HEK293T (cell line): ENCODE measurements around the gene RTN1.

Experiments used
- BHLHE40 ChIP-seq: fragments of 450-650 bp; IDR thresholded peaks from 2 replicates; pipeline ENCODE4 v1.6.1; 2016; ENCODE audit warnings: mild to moderate bottlenecking, moderate library complexity, borderline replicate concordance
- FOXA1 ChIP-seq: fragments of 450-650 bp; IDR thresholded peaks from 2 replicates; pipeline ENCODE4 v1.6.1; 2016; ENCODE audit warnings: mild to moderate bottlenecking
- FOXM1 ChIP-seq: fragments of 450-650 bp; IDR thresholded peaks from 2 replicates; pipeline ENCODE4 v1.6.1; 2017; ENCODE audit warnings: mild to moderate bottlenecking, borderline replicate concordance
- HDGF ChIP-seq: fragments of 450-650 bp; IDR thresholded peaks from 2 replicates; pipeline ENCODE4 v1.6.1; 2017; ENCODE audit warnings: antibody characterized with exemption, borderline replicate concordance
- NFRKB ChIP-seq: fragments of 450-650 bp; IDR thresholded peaks from 2 replicates; pipeline ENCODE4 v1.6.1; 2016; ENCODE audit warnings: mild to moderate bottlenecking, moderate library complexity
- SP1 ChIP-seq: fragments of 450-650 bp; IDR thresholded peaks from 2 replicates; pipeline ENCODE4 v1.6.1; 2017
- SUZ12 ChIP-seq: fragments of 450-650 bp; IDR thresholded peaks from 2 replicates; pipeline ENCODE4 v1.6.1; 2016; ENCODE audit warnings: mild to moderate bottlenecking
- ZNF384 ChIP-seq: fragments of 450-650 bp; IDR thresholded peaks from 2 replicates; pipeline ENCODE4 v1.6.1; 2016

DNA sequence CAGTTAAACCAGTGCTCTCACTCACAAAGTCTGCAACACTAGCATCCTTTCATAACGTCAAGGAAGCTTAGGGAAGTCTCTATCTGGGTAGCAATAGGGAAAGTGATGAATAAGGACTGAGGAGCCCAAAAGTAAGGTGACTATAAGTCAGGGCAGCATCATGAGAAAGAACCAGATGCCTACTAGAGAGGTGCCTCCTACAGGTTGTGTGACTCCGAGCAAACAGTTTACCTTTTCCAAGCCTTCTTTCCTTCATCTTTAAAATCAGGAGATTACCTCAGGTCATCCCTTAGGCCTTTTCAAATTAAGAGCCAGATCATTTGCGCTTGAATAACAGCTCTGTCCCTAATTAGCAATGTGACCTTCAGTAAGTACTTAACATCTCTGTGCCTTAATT, 40.2 kb downstream of the RTN1 start:
- no peak for TF ChIP-seq ZNF384
- no peak for TF ChIP-seq SP1
- TF ChIP-seq BHLHE40: no peak
- no peak for TF ChIP-seq NFRKB
- TF ChIP-seq FOXM1: no peak
- no peak for TF ChIP-seq FOXA1
- TF ChIP-seq HDGF: no peak
- TF ChIP-seq SUZ12: no peak
